HEK293T (cell line): ENCODE data around the gene GLTPD2.

Source experiments
- BHLHE40 ChIP-seq: fragments of 450-650 bp; IDR thresholded peaks from 2 replicates; pipeline ENCODE4 v1.6.1; 2016; ENCODE audit warnings: mild to moderate bottlenecking, moderate library complexity, borderline replicate concordance
- CTBP1 ChIP-seq: fragments of 450-650 bp; IDR thresholded peaks from 2 replicates; pipeline ENCODE4 v1.6.1; 2016; ENCODE audit warnings: borderline replicate concordance
- HDGF ChIP-seq: fragments of 450-650 bp; IDR thresholded peaks from 2 replicates; pipeline ENCODE4 v1.6.1; 2017; ENCODE audit warnings: antibody characterized with exemption, borderline replicate concordance
- SP1 ChIP-seq: fragments of 450-650 bp; IDR thresholded peaks from 2 replicates; pipeline ENCODE4 v1.6.1; 2017
- SUZ12 ChIP-seq: fragments of 450-650 bp; IDR thresholded peaks from 2 replicates; pipeline ENCODE4 v1.6.1; 2016; ENCODE audit warnings: mild to moderate bottlenecking
- TARDBP ChIP-seq: fragments of 450-650 bp; IDR thresholded peaks from 2 replicates; pipeline ENCODE4 v1.6.1; 2016

- TF ChIP-seq SP1 (no peak), SUZ12 (no peak), CTBP1 (no peak), BHLHE40 (no peak), TARDBP (no peak), HDGF (no peak)
Observed at GRCh38 chr17:4790705-4791088, 1.9 kb downstream of the GLTPD2 start.
